Hippocampal formation (tissue), 2 donors: ENCODE data around the gene AMMECR1.

Source experiments
- DNase-seq, 2 donors: peaks; one replicate each; lab custom pipeline; 2025; lab: John Stamatoyannopoulos, UW

Gene AMMECR1

GRCh38 chrX:110212299-110212698, 105.6 kb downstream of the AMMECR1 start:
- DNase-seq = no peak

- DNase-seq = no peak
These were observed 106.5 kb downstream of the AMMECR1 start for GRCh38 chrX:110211340-110211739.

GRCh38 chrX:110210417-110211139, 107.3 kb downstream of the AMMECR1 start:
- DNase-seq = no peak

- DNase-seq = no peak
These were observed 109.8 kb downstream of the AMMECR1 start for GRCh38 chrX:110208092-110208491.

GRCh38 chrX:110204986-110205385, 112.9 kb downstream of the AMMECR1 start:
- DNase-seq = no peak

GRCh38 chrX:110201799-110202198, 116.1 kb downstream of the AMMECR1 start:
- DNase-seq = no peak

- DNase-seq = no peak
These were observed 122.9 kb downstream of the AMMECR1 start for GRCh38 chrX:110194977-110195376.

- no peak for DNase-seq
These were observed 125.4 kb downstream of the AMMECR1 start for GRCh38 chrX:110192516-110192915.

GRCh38 chrX:110188701-110189558, 129.0 kb downstream of the AMMECR1 start:
- DNase-seq = no peak

GRCh38 chrX:110183314-110183713, 134.6 kb downstream of the AMMECR1 start:
- no peak for DNase-seq

GRCh38 chrX:110182865-110183264, 135.0 kb downstream of the AMMECR1 start:
- DNase-seq = no peak

GRCh38 chrX:110182362-110182761, 135.5 kb downstream of the AMMECR1 start:
- DNase-seq = no peak

GRCh38 chrX:110181459-110182137, 136.3 kb downstream of the AMMECR1 start:
- DNase-seq = no peak

- DNase-seq = no peak
These were observed 137.0 kb downstream of the AMMECR1 start for GRCh38 chrX:110180928-110181310.

- no peak for DNase-seq
These were observed 137.5 kb downstream of the AMMECR1 start for GRCh38 chrX:110180176-110180927.

- no peak for DNase-seq
These were observed 139.6 kb downstream of the AMMECR1 start for GRCh38 chrX:110178179-110178865.

GRCh38 chrX:110175696-110176095, 142.2 kb downstream of the AMMECR1 start:
- no peak for DNase-seq

- no peak for DNase-seq
These were observed 142.7 kb downstream of the AMMECR1 start for GRCh38 chrX:110175146-110175545.

GRCh38 chrX:110173192-110174175, 144.4 kb downstream of the AMMECR1 start:
- no peak for DNase-seq

GRCh38 chrX:110172215-110172614, 145.7 kb downstream of the AMMECR1 start:
- no peak for DNase-seq
